GM18951 (cell line): ENCODE measurements around the gene ATP4B.

Experiments
- POLR2A ChIP-seq: IDR thresholded peaks from 4 replicates; pipeline ENCODE4 v1.6.1; 2011; ENCODE audit warnings: mild to moderate bottlenecking; ENCODE audit not compliant: insufficient read length, insufficient read depth; ENCODE audit errors: extremely low read depth
- in situ Hi-C: fragments of 300-500 bp; cut with MboI; formaldehyde crosslinking; loops from one replicate; pipeline ENCODE4 v1.12.0; 2022; ENCODE audit warnings: low sequenced_read_pairs, mixed read lengths, inconsistent platforms; ENCODE audit not compliant: unreplicated experiment

Gene ATP4B

GRCh38 chr13:113607889-113608635 lies 49.9 kb downstream of the ATP4B start:
- in situ Hi-C loops = no loop called here
- no peak for TF ChIP-seq POLR2A

- in situ Hi-C loops = no loop called here
- no peak for TF ChIP-seq POLR2A
Measured at GRCh38 chr13:113607056-113607888, 50.7 kb downstream of the ATP4B start.

GRCh38 chr13:113605866-113606438 lies 52.0 kb downstream of the ATP4B start:
- in situ Hi-C loops = no loop called here
- no peak for TF ChIP-seq POLR2A

- in situ Hi-C loops = no loop called here
Measured at GRCh38 chr13:113605461-113605860, 52.5 kb downstream of the ATP4B start.

GRCh38 chr13:113604186-113604585 lies 53.8 kb downstream of the ATP4B start:
- in situ Hi-C loops = no loop called here
- no peak for TF ChIP-seq POLR2A

More at GRCh38 chr13:113605461-113605860, 52.5 kb downstream of the ATP4B start:
- TF ChIP-seq POLR2A = no peak

- no peak for TF ChIP-seq POLR2A
- in situ Hi-C loops = no loop called here
Measured at GRCh38 chr13:113603116-113603710, 54.8 kb downstream of the ATP4B start.

GRCh38 chr13:113602291-113602988 lies 55.6 kb downstream of the ATP4B start:
- no peak for TF ChIP-seq POLR2A
- in situ Hi-C loops = no loop called here

- TF ChIP-seq POLR2A = no peak
Measured at GRCh38 chr13:113601166-113602070, 56.6 kb downstream of the ATP4B start.

GRCh38 chr13:113599391-113599790 lies 58.6 kb downstream of the ATP4B start:
- in situ Hi-C loops = no loop called here
- no peak for TF ChIP-seq POLR2A

More at GRCh38 chr13:113601166-113602070, 56.6 kb downstream of the ATP4B start:
- in situ Hi-C loops = no loop called here
